Peyer's patch (tissue), 4 donors: ENCODE results near the gene MUSTN1.

ENCODE experiments used
- CTCF ChIP-seq, 6 experiments: fragments of 450-650 bp in 4 of 6; fragments of 200-600 bp in 2 of 6; sonication (generic) in 1 of 6; IDR thresholded peaks; one replicate each; pipeline ENCODE4 v1.5.1; 2017 to 2019; ENCODE audit warnings: antibody characterized with exemption in 6 of 6, mild to moderate bottlenecking in 3 of 6, moderate library complexity in 1 of 6
- POLR2A ChIP-seq, 2 donors: fragments of 450-650 bp; IDR thresholded peaks; one replicate each; pipeline ENCODE4 v1.5.1; 2017; ENCODE audit warnings: antibody characterized with exemption in 2 of 2, mild to moderate bottlenecking in 2 of 2, moderate library complexity in 2 of 2

GRCh38 chr3:52845691-52846431 lies 11.0 kb upstream of the MUSTN1 start:
- TF ChIP-seq CTCF (IDR thresholded peaks at IDR 0.05) (peak in 3 of 6 experiments; percentile 7 to 30 (median 9)), POLR2A (IDR thresholded peaks at IDR 0.05) (no peak)
